Hematopoietic multipotent progenitor cell treated with erythropoietin and hydrocortisone succinate and interleukin-3 and kit ligand, for 4 days (in vitro differentiated cells): ENCODE data around the gene STARD5.

Experiments used
- DNase-seq: peaks from one replicate; pipeline ENCODE4 v3.0.0-alpha.2; 2015

The STARD5 gene

DNA sequence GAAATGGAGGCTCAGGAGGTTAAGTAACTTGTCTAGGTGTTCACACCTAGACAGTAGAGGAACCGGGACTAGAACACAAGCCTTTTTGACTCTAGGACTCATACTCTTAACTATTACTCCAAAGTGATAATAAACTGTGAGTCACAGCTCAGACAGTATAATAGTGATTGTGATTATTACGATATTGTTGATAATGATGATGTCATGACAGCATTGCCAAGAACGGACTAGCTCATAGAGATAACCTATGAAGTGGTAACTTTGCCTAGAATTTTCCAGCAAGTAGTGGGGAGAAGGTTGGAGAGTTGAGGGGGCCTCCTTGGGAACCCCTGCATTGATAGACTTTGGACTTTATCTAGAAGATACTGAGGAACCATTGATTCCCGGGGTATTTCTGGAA is 34.0 kb downstream of the STARD5 start:
- no peak for DNase-seq

DNA sequence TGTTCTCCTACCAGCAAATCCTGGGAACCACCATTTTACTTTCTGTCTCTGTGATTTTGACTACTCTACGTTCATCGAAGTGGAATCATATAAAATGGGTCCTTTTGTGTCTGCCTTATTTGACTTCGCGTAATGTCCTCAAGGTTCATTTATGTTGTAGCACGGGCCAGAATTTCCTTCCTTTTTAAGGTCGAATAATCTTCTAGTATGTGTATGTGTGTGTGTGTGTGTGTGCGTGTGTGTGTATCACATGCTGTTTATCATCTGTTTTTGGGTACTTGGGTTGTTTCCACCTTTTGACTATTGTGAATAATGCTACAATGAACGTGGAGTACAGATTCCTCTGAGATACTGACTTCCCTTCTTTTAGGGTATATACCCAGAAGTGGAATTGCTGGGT is 35.3 kb downstream of the STARD5 start:
- no peak for DNase-seq

DNA sequence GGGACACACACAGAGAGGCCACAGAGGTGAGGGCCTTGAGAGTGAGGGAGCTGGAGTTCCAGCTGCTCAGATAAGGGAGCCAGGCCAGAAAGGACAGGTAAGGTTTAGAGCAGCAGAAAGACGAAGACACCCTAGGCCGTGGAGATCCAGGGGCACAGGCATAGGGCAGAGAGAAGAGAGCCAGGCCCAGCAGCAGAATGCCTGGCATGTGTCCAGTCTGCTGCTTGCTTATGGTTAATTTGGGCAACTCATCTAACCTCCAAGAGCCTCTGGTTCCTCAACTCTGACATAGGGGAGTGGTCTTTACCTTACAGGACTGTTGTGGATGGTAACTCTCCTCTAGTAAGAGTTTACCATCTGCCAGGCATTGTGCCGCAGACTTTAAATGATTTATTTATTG is 35.9 kb downstream of the STARD5 start:
- DNase-seq = no peak

DNA sequence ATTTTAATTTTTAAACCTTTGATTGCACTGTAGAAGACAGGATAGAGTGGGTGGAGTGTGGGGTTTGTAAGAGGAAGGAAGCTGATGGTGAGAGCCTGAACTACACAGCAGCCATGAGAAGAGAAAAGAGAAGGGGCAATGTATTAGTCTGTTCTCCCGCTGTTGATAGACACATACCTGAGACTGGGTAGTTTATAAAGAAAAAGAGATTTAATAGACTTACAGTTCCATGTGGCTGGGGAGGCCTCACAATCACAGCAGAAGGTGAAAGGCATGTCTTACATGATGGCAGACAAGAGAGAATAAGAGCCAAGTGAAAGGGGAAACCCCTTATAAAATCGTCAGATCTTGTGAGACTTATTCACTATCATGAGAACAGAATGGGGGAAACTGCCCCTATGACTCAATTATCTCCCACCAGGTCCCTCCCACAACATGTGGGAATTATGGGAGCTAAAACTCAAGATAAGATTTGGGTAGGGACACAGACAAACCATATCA is 37.3 kb downstream of the STARD5 start:
- DNase-seq = peak; percentile 54

DNA sequence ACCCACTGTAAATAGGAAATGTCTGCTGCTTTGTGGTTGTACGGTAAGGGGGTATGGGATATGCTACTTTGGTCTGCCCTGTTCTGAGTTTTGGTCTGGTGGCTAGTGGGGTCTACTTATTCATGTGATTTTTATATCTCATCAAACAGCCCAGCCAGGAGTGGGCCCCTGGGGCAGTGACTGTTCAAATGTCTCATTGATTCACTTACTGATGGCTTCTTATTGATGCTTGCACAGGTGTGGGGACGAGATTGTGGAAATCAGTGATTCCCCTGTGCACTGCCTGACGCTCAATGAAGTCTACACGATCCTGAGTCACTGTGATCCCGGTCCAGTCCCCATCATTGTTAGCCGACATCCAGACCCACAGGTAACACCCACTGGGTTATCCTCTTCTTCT is 38.5 kb downstream of the STARD5 start:
- no peak for DNase-seq

DNA sequence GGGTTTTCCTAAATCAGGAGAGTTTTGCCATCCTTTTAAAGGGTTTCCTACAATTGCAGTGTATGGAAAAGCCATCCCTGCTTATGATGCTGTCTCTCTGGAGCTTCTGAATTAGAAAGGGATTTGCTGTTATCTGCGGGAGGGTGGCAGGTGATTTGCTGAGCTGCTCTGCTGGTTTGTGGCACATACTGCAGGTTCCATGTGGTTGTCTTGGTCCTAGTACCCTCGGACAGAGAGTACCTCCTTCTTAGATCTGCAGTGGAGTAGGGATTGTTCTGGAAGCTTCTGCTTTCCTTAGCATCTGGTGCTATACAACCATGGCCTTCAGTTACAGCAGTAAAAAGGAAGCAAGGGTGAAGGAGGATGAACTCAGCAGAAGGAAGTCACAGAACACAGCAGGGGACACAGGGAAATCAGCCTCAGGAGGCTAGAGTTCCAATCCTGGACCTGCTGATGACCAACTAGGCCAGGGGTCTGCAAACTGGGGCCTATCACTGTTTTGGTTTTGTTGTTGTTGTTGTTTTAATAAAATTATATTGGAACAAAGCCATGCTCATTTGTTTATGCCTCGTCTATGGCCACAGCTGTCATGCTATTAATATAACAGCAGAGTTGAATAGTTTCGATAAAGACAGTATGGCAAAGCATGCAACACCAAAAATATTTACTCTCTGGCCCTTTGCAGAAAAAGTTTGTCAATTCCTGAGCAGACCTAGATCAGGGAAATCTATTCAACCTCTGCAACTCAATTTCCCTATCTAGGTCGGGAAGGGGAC is 39.5 kb downstream of the STARD5 start:
- DNase-seq = no peak

DNA sequence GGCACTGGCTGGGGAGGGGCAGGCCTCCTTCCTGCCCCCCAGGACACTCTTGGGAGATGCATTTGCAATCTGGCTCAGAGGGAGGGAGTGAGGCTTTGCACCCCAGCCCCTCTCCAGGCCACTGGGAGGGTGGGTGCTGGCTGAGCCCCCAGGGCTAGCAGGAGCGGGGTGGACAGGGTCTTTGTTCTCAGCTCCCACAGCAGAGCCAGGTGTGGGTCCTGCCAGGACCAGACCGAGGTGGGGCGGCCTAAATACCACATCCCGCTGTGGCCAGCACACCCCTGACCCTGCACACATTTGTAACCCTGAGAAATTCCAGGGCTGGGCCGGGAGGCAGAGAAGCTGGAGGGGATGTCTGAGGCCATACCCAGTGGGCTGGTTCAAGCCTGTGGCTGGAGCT is 41.0 kb downstream of the STARD5 start:
- DNase-seq = no peak

DNA sequence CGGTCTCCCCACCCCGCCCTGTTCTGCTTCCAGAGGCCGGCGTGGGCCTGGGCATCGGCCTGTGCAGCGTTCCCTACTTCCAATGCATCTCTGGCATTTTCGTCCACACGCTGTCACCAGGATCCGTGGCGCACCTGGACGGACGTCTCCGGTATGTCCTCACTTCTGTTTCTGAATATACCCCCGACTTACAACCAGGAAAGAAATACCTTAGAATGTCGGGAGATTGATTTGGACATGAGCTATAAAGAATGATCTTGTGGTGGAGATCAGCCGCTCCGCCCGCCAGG is 41.4 kb downstream of the STARD5 start:
- DNase-seq = no peak

DNA sequence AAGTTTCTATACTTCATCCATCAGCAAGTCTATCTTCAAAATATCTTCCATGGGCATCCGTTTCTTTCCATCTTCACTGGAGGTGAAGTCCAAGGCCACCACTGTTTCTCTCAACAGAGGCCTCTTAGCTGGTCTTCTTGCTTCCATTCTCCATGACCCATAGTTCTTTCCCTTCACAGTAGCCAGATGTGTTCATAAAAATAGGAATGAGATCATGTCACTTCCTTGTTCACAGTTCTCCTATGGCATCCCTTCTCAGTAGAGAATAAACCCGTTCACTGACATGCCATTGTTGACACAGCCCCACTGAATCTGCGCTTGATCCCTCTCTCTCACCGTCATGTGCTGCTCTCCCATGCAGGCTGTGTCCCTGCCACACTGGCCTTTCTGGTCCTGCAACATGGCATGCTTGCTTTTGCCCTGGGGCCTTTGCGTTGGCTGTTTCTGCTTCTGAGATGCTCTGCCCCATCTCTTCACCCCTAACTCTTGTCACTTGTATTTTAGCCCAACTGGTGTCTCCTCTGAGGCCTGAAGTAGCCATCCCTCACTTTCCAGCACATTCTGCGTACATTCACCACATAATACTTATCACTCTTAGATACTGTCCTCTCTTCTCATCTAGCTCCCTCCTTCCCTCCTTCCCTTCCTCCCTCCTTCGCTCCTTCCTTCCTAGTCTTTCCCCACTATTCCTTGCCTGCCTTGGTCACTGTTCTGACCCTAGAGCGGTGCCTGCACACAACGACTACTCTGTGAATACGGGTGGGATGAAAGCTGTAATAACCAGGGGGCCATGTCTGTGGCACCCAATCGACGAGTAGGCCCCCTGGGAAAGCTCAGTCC is 42.0 kb downstream of the STARD5 start:
- DNase-seq = no peak

DNA sequence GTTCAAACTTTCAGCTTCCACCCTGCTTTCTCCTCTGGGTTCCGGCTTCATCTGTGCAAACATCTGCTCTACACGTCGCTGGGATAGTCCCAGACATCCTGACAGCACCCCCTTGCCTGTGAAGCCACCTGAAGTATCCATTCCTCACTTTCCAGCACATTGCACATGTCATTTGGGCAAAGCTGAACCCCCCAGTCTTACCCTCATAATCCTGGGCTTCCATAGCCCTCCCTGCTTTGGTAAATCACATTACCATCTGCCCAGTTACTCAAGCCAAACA is 42.5 kb downstream of the STARD5 start:
- no peak for DNase-seq

DNA sequence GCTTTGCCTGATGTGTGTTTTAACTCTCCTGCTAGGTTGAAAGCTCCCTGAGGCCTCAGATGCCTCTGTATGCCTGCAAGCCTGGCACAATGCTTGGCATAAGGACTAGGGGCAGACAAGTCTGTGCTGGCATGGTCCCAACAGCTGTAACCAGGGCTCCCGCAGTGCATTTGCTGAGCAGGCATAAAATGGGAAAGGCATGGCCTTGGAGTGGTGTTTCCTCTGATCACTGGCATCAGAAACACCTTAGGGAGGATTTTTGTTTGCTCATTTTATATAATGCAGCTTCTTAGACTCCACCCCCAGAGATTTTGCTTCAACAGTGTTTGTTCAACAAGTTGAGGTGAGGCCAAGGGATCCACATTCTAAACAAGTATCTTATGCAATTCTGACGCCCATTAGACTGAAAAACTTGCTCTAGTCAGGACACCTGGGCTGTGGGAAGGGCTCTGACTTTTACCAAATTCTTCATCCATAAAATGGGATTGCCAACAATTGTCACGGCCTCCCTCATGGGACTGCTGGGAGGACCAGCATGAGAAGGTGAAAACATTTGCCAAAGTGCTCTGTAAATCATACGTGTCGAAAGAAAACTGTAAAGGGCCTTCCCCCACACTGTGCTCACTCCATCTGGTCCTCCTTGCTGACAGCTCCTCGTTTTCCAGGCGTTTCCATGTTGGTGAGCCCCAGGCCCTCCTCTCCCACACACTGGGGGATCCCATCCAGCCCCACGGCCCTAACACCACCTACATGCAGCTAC is 43.1 kb downstream of the STARD5 start:
- no peak for DNase-seq

DNA sequence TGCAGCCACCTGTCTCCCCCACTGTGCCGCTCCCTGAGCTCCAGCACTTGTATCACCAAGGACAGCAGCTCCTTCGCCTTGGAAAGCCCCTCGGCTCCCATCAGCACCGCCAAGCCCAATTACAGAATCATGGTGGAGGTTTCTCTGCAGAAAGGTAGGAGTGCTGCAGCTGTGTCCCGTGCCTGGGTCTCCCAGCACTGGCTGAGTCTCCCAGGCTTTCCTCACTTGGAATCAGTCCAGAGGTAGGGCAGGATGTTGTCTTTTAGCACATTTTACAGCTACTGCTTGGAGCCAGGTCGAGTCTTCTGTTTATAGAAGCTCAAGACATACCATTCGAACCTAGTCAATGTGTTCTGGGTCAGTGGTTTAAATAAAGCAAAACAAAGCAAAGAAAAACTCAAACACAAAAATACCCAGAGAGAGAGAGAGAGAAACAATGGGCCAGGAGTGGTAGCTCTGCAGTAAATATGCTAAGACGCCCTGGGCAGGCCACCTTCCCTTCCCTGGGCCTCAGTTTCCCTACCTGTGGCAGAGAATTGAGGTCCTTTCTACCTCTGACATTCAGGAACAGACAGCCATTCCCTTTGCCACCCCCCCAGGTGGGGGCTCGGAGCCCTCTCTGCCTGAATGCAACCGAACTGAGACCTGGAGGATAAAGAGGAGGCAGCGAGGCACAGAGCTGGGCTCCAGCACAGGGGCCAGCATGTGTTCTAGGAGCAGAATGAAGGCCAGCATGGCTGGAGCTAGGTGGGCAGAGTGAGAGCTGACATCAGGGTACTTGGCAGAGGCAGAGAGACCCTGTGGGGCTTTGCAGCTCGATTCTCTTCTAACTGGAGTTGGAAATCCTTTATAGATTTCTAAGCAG is 44.1 kb downstream of the STARD5 start:
- no peak for DNase-seq

DNA sequence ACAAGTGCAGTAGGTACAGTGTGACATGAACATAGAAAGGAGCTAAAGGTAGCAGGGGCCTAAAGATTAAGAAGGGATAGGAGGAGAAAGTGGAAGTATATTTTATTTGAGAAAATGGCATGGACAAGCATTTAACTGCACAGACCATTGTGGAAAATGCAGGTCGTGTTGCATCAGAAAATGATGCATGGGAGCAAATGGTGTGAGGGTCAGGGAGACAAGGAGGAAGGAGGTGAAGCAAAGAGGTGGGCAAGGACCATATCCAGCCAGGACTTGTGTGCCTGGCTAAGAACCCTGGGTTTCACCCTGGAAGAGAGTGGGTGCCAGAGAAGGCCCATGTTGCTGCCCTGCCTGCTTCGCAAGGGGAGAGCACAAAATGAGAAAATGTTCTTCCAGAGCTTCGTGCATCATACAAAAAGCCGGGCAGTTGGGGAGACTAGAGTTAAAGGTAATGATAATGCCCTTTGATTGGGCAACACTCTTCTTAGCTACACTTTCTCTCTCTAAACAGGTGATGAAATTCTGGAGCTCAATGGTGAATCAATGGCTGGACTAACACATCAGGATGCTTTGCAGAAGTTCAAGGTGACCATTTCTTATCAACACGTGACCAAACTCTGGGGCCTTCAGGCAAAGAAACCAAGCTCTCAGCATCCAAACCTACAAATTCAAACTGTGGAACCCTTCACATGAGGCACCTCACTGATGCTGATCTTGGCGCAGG is 45.5 kb downstream of the STARD5 start:
- DNase-seq = no peak

DNA sequence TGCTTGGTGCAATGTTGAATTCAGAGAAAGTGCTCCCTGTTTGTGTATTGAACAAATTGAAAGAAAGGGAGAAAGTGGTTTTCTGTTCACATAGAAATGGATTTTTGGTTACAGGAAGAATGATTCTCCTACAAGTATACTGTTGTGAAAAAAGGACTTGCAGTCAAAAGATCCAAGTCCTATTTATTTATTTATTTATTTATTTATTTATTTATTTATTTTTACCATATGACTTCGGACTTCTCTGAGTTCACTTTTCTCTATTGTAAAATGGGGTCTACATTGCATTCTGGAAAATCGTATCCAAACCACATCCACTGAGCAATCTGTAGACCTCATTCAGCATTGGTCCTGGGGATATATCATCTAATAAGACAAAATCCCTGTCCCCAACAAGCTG is 46.1 kb downstream of the STARD5 start:
- no peak for DNase-seq

DNA sequence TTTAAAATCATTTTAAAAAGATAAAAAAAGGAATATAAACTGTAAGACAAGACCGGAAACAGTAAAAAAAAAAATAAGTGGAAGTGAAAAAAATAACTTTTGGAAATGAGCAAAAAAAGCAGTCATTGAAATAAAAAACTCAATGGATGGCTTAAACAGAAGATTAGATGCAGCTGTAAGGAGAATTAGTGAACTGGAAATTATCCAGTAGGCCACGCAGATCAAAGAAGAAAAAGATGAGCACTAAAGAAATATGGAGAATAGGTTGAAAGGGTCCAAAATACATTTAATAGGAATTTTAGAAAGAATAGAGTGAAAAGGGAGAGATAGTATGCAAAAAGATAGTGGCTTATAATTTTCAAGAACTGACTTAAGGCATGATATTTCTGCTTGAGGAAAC is 47.0 kb downstream of the STARD5 start:
- DNase-seq = no peak

DNA sequence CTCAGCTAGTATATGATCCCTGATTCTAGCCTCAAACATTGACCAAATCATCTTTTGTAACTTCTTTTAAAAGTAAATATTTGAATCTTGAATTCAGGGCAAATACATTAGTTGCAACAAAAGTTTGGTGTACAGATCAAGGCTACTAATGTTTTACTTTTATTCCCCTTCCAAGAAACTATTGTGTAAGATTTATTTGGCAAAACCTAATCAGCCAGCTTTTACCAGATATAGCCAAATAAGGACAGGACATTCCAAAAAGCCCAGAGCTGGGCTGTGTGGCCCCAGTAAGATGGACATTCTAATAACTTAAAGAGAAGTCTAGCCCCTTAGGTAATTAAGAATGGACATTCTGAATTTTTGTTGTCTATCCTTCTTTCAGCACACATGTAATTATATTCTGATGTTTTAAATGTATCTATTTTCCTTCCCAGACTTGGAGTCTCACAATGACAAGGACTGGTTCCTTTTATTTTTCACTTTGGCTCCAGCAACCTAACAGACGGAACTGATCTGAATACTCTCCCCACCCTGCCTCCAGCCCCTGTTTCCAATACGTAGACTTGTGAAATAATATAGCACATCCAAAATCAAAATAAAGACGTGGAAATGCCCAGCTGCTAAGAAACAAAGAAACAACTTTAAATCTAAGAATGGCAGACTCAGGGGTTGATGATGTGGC is 48.1 kb downstream of the STARD5 start:
- no peak for DNase-seq

DNA sequence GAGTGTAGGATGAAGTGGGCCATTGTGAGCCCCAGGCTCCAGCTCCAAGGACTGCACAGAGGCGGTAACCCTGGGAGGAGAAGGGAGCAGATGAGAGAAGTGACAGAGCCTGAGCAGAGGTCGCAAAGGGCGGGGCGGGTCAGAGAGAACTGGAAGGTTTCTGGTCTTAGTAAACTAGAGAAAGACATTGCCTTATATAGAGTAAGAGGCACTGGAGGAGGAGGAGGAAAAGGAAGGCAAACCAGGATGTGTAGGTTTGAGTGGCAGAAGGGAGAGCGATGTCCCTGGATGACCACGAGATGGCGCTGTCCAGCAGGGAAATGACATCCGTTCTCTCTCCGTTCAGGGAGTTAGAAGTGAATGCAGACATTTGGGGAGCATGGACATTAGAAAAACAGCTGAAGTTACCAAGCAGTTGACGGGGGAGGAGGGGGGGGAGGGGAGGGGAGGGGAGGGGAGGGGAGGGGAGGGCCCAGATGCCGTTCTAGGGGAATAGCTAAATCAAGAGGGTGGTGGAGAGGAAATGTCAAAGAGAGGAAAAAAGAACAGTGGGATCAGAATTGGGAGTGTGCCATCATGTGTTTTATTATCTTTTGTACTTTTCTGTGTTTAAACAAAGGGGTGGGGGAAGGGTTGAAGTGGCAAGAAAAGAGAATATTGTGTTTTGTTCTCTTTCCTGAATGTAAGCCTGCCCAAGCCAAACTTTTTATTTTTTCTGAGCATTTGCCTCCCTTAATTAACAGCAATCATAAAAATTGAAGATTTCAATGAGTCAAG is 48.8 kb downstream of the STARD5 start:
- peak; percentile 93 for DNase-seq

DNA sequence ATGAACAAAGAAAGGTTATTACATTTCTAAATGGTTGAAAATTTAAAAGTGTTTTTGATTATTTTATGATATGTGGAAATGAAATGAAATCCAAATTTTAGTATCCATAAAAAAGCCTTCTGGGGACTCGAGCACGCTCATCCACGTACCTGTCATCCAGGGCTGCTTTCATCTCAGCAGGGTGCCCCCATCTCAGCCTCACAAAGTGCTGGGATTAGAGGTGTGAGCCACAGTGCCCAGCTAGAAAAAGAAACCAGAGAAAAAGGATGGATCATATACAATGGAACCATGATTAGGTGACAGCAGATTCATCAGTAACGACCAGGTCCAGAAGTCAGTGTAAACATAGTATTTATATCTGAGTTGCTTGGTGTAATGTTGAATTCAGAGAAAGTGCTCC is 49.7 kb downstream of the STARD5 start:
- DNase-seq = no peak

DNA sequence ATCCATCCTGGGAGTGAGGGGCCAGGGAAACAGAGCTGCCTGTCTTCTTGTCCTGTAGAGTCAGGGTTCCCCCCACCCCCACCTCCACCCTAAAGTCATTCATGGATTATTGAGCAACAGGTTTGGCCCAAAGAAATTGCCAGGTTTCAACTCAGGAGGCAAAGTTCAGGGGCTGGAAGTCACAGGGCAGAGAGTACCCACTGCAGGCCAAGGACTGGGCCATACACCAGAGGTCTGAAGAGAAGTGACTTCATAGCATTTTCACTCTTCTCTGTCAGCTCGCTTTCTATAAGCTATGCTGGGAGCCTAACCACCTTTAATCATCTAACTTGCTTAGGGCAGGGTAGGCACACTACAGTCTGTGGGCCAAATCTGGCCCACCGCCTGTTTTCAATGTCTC is 50.1 kb downstream of the STARD5 start:
- no peak for DNase-seq

DNA sequence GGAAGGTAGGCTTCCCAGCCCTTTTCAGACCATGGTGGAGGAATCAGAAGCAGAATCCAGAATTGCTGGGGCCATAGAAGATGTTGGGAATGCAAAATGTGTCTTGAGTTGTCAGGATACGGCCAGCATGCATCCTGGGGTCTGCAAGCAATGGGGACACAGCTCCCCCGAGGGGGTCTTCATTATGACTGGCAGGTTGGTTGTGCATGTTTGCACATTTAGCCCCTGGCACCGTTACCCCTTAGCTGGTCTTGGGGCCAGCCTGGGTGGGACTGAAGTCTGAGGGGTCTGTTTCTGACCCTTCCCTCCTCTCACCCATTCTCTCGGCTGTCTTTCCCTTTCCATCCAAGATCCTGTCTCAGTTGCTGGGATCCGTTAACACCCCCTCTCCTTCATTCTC is 50.7 kb downstream of the STARD5 start:
- no peak for DNase-seq
